ENCODE measurements around the gene SNORC. TPM values are rescaled to one million over a fixed set of nuclear protein-coding genes. Genes with fewer than 3 reads are reported as not detected.

Gene SNORC
- total RNA-seq, 1 experiment from 2014 or later = 4.3 TPM

GRCh38 chr2:232879618-232880494 is 9.8 kb downstream of the SNORC start:
- no peaks in the 10 kb centered on the region for H3K9me3 Mint-ChIP-seq (ENCODE audit: unreplicated experiment)
- peaks cover 6% of the 10 kb centered on the region for H3K36me3 Mint-ChIP-seq (ENCODE audit: insufficient read depth, unreplicated experiment)
- H3K4me3 Mint-ChIP-seq (ENCODE audit: unreplicated experiment) = no peak overlapping the region
- no peak for TF ChIP-seq CTCF (IDR thresholded peaks at IDR 0.05; ENCODE audit: insufficient read depth in 1 of 2, low read depth in 1 of 2, low read length in 1 of 2, severe bottlenecking in 1 of 2, unreplicated experiment in 1 of 2)
- Histone ChIP-seq H3K36me3 (ENCODE audit: control insufficient read depth, insufficient read depth, low read length) (no peaks in the 10 kb centered on the region; the same call in 1 of the 2 replicates), H3K27me3 (replicated peaks; ENCODE audit: control insufficient read depth, insufficient read depth, low read length) (no peaks in the 10 kb centered on the region), H3K9me3 (no peaks in the 10 kb centered on the region), H3K4me1 (no peaks in the 10 kb centered on the region), H3K4me3 (ENCODE audit: low read depth, low read length) (no peak overlapping the region)
- no peaks in the 10 kb centered on the region for H3K27me3 Mint-ChIP-seq (ENCODE audit: insufficient read depth, unreplicated experiment)
- BruUV-seq (replicated peaks) = no TSS peak
- H3K4me1 Mint-ChIP-seq (ENCODE audit: low read depth, unreplicated experiment) = no peaks in the 10 kb centered on the region
- intact Hi-C loops (cut with micrococcal nuclease; ENCODE audit: unreplicated experiment) = no loop called here
- POLR2A ChIA-PET = no interaction called here
- CTCF ChIA-PET = no interaction called here
- no peak for DNase-seq
- no peak overlapping the region for H3K27ac Mint-ChIP-seq (ENCODE audit: unreplicated experiment)

- Histone ChIP-seq H3K4me1 (no peaks in the 10 kb centered on the region), H3K36me3 (ENCODE audit: control insufficient read depth, insufficient read depth, low read length) (no peaks in the 10 kb centered on the region; the same call in 1 of the 2 replicates), H3K9me3 (no peaks in the 10 kb centered on the region), H3K4me3 (ENCODE audit: low read depth, low read length) (no peak overlapping the region), H3K27me3 (replicated peaks; ENCODE audit: control insufficient read depth, insufficient read depth, low read length) (no peaks in the 10 kb centered on the region)
- Mint-ChIP-seq H3K27me3 (ENCODE audit: insufficient read depth, unreplicated experiment) (no peaks in the 10 kb centered on the region), H3K9me3 (ENCODE audit: unreplicated experiment) (no peaks in the 10 kb centered on the region), H3K4me1 (ENCODE audit: low read depth, unreplicated experiment) (no peaks in the 10 kb centered on the region), H3K27ac (ENCODE audit: unreplicated experiment) (no peak overlapping the region), H3K36me3 (ENCODE audit: insufficient read depth, unreplicated experiment) (no peaks in the 10 kb centered on the region), H3K4me3 (ENCODE audit: unreplicated experiment) (no peak overlapping the region)
- TF ChIP-seq CTCF (IDR thresholded peaks at IDR 0.05; ENCODE audit: insufficient read depth in 1 of 2, low read depth in 1 of 2, low read length in 1 of 2, severe bottlenecking in 1 of 2, unreplicated experiment in 1 of 2) = no peak
- ChIA-PET POLR2A (no interaction called here), CTCF (no interaction called here)
- DNase-seq = no peak
- BruUV-seq (replicated peaks) = no TSS peak
- intact Hi-C loops (cut with micrococcal nuclease; ENCODE audit: unreplicated experiment) = no loop called here
Measured at GRCh38 chr2:232880764-232881351, 10.8 kb downstream of the SNORC start.

- ChIA-PET POLR2A (no interaction called here), CTCF (no interaction called here)
- TF ChIP-seq CTCF (IDR thresholded peaks at IDR 0.05; ENCODE audit: insufficient read depth in 1 of 2, low read depth in 1 of 2, low read length in 1 of 2, severe bottlenecking in 1 of 2, unreplicated experiment in 1 of 2) = no peak
- Histone ChIP-seq H3K9me3 (no peaks in the 10 kb centered on the region), H3K36me3 (ENCODE audit: control insufficient read depth, insufficient read depth, low read length) (no peaks in the 10 kb centered on the region; the same call in 1 of the 2 replicates), H3K4me3 (ENCODE audit: low read depth, low read length) (no peak overlapping the region), H3K27me3 (replicated peaks; ENCODE audit: control insufficient read depth, insufficient read depth, low read length) (no peaks in the 10 kb centered on the region), H3K4me1 (no peaks in the 10 kb centered on the region)
- no peak for DNase-seq
- Mint-ChIP-seq H3K27ac (ENCODE audit: unreplicated experiment) (no peak overlapping the region), H3K9me3 (ENCODE audit: unreplicated experiment) (no peaks in the 10 kb centered on the region), H3K36me3 (ENCODE audit: insufficient read depth, unreplicated experiment) (no peaks in the 10 kb centered on the region), H3K27me3 (ENCODE audit: insufficient read depth, unreplicated experiment) (no peaks in the 10 kb centered on the region), H3K4me1 (ENCODE audit: low read depth, unreplicated experiment) (no peaks in the 10 kb centered on the region), H3K4me3 (ENCODE audit: unreplicated experiment) (no peak overlapping the region)
- BruUV-seq (replicated peaks) = no TSS peak
- intact Hi-C loops (cut with micrococcal nuclease; ENCODE audit: unreplicated experiment) = no loop called here
Measured at GRCh38 chr2:232882085-232882484, 12.0 kb downstream of the SNORC start.
